OCI-LY3 (cell line): Measurements from ENCODE around the gene USH2A.

Experiments
- CTCF ChIP-seq: fragments of 200-600, 300-600 bp; sonication (generic); IDR thresholded peaks from 2 replicates; pipeline ENCODE4 v1.5.1; 2014; ENCODE audit warnings: antibody characterized with exemption, low read length, low read depth
- EZH2phosphoT487 ChIP-seq: fragments of 200-600 bp; shearing (Covaris generic); IDR thresholded peaks from 2 replicates; pipeline ENCODE4 v1.6.1; 2018; ENCODE audit warnings: antibody characterized with exemption, mixed run types, low read depth

- TF ChIP-seq CTCF (no peak), EZH2phosphoT487 (no peak)
Observed at GRCh38 chr1:215844777-215845176, 578.5 kb downstream of the USH2A start.
